Measurements from ENCODE around the gene TNS1. TPM values are rescaled to one million over a fixed set of nuclear protein-coding genes. Genes with fewer than 3 reads are reported as not detected.
"Not testable (repeated sequence)": the region's sequence is repeated elsewhere in the genome, so short reads cannot be mapped to it uniquely, and the experiment has no call there.

TNS1 gene
- total RNA-seq, 1 experiment from 2014 or later: 3.0 TPM

GRCh38 chr2:218023636-218024035 is 20.8 kb upstream of the TNS1 start:
- H3K36me3 ChIP-seq: no peaks in the 10 kb centered on the region
- H3K27ac ChIP-seq: no peak overlapping the region
- DNase-seq: no peak
- no peak overlapping the region for H3K4me3 ChIP-seq
- no peaks in the 10 kb centered on the region for H3K27me3 ChIP-seq
- no peaks in the 10 kb centered on the region for H3K9me3 ChIP-seq (replicated peaks)
- H3K4me1 ChIP-seq: no peaks in the 10 kb centered on the region

- no peak overlapping the region for H3K4me3 ChIP-seq
- H3K9me3 ChIP-seq (replicated peaks): no peaks in the 10 kb centered on the region
- H3K4me1 ChIP-seq: no peaks in the 10 kb centered on the region
- no peak overlapping the region for H3K27ac ChIP-seq
- no peaks in the 10 kb centered on the region for H3K36me3 ChIP-seq
- H3K27me3 ChIP-seq: no peaks in the 10 kb centered on the region
- no peak for DNase-seq
These were observed 20.2 kb upstream of the TNS1 start for GRCh38 chr2:218022851-218023530.

- Histone ChIP-seq H3K27ac (no peak overlapping the region), H3K4me3 (no peak overlapping the region), H3K9me3 (replicated peaks) (no peaks in the 10 kb centered on the region), H3K27me3 (no peaks in the 10 kb centered on the region), H3K4me1 (no peaks in the 10 kb centered on the region), H3K36me3 (no peaks in the 10 kb centered on the region)
- no peak for DNase-seq
These were observed 19.5 kb upstream of the TNS1 start for GRCh38 chr2:218022131-218022850.

- H3K27ac ChIP-seq: no peak overlapping the region
- H3K36me3 ChIP-seq: no peaks in the 10 kb centered on the region
- no peaks in the 10 kb centered on the region for H3K4me1 ChIP-seq
- no peak for DNase-seq
- no peaks in the 10 kb centered on the region for H3K9me3 ChIP-seq (replicated peaks)
- H3K27me3 ChIP-seq: no peaks in the 10 kb centered on the region
- no peak overlapping the region for H3K4me3 ChIP-seq
These were observed 18.8 kb upstream of the TNS1 start for GRCh38 chr2:218021536-218022071.

- Histone ChIP-seq H3K27me3 (no peaks in the 10 kb centered on the region), H3K9me3 (replicated peaks) (no peaks in the 10 kb centered on the region), H3K4me3 (no peak overlapping the region), H3K4me1 (no peaks in the 10 kb centered on the region), H3K27ac (no peak overlapping the region), H3K36me3 (no peaks in the 10 kb centered on the region)
- DNase-seq: no peak
These were observed 18.3 kb upstream of the TNS1 start for GRCh38 chr2:218020966-218021535.

GRCh38 chr2:218020281-218020680 is 17.5 kb upstream of the TNS1 start:
- H3K4me3 ChIP-seq: no peak overlapping the region
- no peak for DNase-seq
- no peaks in the 10 kb centered on the region for H3K9me3 ChIP-seq (replicated peaks)
- H3K4me1 ChIP-seq: no peaks in the 10 kb centered on the region
- H3K36me3 ChIP-seq: no peaks in the 10 kb centered on the region
- H3K27me3 ChIP-seq: no peaks in the 10 kb centered on the region
- no peak overlapping the region for H3K27ac ChIP-seq

GRCh38 chr2:218019411-218020060 is 16.7 kb upstream of the TNS1 start:
- Histone ChIP-seq H3K9me3 (replicated peaks) (no peaks in the 10 kb centered on the region), H3K36me3 (no peaks in the 10 kb centered on the region), H3K27me3 (no peaks in the 10 kb centered on the region), H3K4me1 (no peaks in the 10 kb centered on the region), H3K27ac (no peak overlapping the region), H3K4me3 (no peak overlapping the region)
- no peak for DNase-seq

- not testable (repeated sequence) for H3K4me1 ChIP-seq
These were observed 16.0 kb upstream of the TNS1 start for GRCh38 chr2:218018842-218019125.

GRCh38 chr2:218017211-218018053 is 14.6 kb upstream of the TNS1 start:
- Histone ChIP-seq H3K36me3 (no peaks in the 10 kb centered on the region), H3K27me3 (no peaks in the 10 kb centered on the region), H3K4me1 (no peaks in the 10 kb centered on the region), H3K27ac (no peak overlapping the region), H3K9me3 (replicated peaks) (no peaks in the 10 kb centered on the region), H3K4me3 (no peak overlapping the region)
- no peak for DNase-seq

More at GRCh38 chr2:218018842-218019125, 16.0 kb upstream of the TNS1 start:
- H3K36me3 ChIP-seq; H3K27me3 ChIP-seq; H3K27ac ChIP-seq; H3K9me3 ChIP-seq (replicated peaks); H3K4me3 ChIP-seq; DNase-seq: not testable (repeated sequence)

GRCh38 chr2:218016810-218017209 is 14.0 kb upstream of the TNS1 start:
- DNase-seq: no peak
- no peaks in the 10 kb centered on the region for H3K9me3 ChIP-seq (replicated peaks)
- H3K36me3 ChIP-seq: no peaks in the 10 kb centered on the region
- H3K4me1 ChIP-seq: no peaks in the 10 kb centered on the region
- no peak overlapping the region for H3K4me3 ChIP-seq
- no peak overlapping the region for H3K27ac ChIP-seq
- H3K27me3 ChIP-seq: peaks cover under 1% of the 10 kb centered on the region; the same call in 1 of the 2 replicates

- no peak overlapping the region for H3K27ac ChIP-seq
- H3K4me3 ChIP-seq: no peak overlapping the region
- no peaks in the 10 kb centered on the region for H3K36me3 ChIP-seq
- H3K27me3 ChIP-seq: peaks cover 10% of the 10 kb centered on the region; the same call in 1 of the 2 replicates
- no peak for DNase-seq
- H3K9me3 ChIP-seq (replicated peaks): no peaks in the 10 kb centered on the region
- no peaks in the 10 kb centered on the region for H3K4me1 ChIP-seq
These were observed 13.1 kb upstream of the TNS1 start for GRCh38 chr2:218015586-218016521.

GRCh38 chr2:218014706-218015585 is 12.2 kb upstream of the TNS1 start:
- no peaks in the 10 kb centered on the region for H3K36me3 ChIP-seq
- H3K4me1 ChIP-seq: no peaks in the 10 kb centered on the region
- H3K4me3 ChIP-seq: no peak overlapping the region
- H3K27ac ChIP-seq: no peak overlapping the region
- no peaks in the 10 kb centered on the region for H3K9me3 ChIP-seq (replicated peaks)
- H3K27me3 ChIP-seq: peaks cover 13% of the 10 kb centered on the region; the same call in 1 of the 2 replicates
- no peak for DNase-seq

- Histone ChIP-seq H3K27me3 (peaks cover 18% of the 10 kb centered on the region; the same call in 1 of the 2 replicates), H3K4me1 (no peaks in the 10 kb centered on the region), H3K36me3 (no peaks in the 10 kb centered on the region), H3K27ac (no peak overlapping the region), H3K4me3 (no peak overlapping the region), H3K9me3 (replicated peaks) (no peaks in the 10 kb centered on the region)
- no peak for DNase-seq
These were observed 10.5 kb upstream of the TNS1 start for GRCh38 chr2:218013289-218013688.
